GM23338 (cell line): ENCODE results near the gene ATRIP. TPM values are rescaled to one million over a fixed set of nuclear protein-coding genes. Genes with fewer than 3 reads are reported as not detected.
A peak's percentile ranks its signal among the peaks of the same experiment; 100 is the strongest.

Source experiments
- ATAC-seq: fragments of 200-7000 bp; cut with Tn5 transposase; 3 replicates; pipeline ENCODE4 v1.9.1; 2020
- DNase-seq: peaks from one replicate; pipeline ENCODE4 v3.0.0-alpha.2; 2015; ENCODE audit warnings: low spot score
- H2AFZ ChIP-seq: fragments of 200-600 bp; sonication (generic); 2 replicates; pipeline ENCODE4 v1.8.0; 2016; ENCODE audit warnings: antibody characterized with exemption, mild to moderate bottlenecking, moderate library complexity
- H3F3A ChIP-seq: fragments of 200-600 bp; sonication (generic); replicated peaks from 2 replicates; pipeline ENCODE4 v1.8.0; 2017; ENCODE audit warnings: antibody characterized with exemption, mixed run types, low read depth
- H3K27ac ChIP-seq: fragments of 200-600 bp; sonication (generic); 2 replicates; pipeline ENCODE4 v1.6.1; 2016; ENCODE audit warnings: low read depth
- H3K27me3 ChIP-seq: fragments of 200-600 bp; sonication (generic); 2 replicates; pipeline ENCODE4 v1.8.0; 2016; ENCODE audit warnings: mild to moderate bottlenecking, mixed run types, moderate library complexity; ENCODE audit not compliant: insufficient read depth
- H3K36me3 ChIP-seq: fragments of 200-600 bp; sonication (generic); 2 replicates; pipeline ENCODE4 v1.8.0; 2016; ENCODE audit warnings: mild to moderate bottlenecking; ENCODE audit not compliant: insufficient read depth
- H3K4me1 ChIP-seq: fragments of 200-600 bp; sonication (generic); 2 replicates; pipeline ENCODE4 v1.8.0; 2016; ENCODE audit warnings: mild to moderate bottlenecking, moderate library complexity; ENCODE audit not compliant: insufficient read depth
- H3K4me2 ChIP-seq: fragments of 200-600 bp; sonication (generic); 2 replicates; pipeline ENCODE4 v1.7.1; 2017; ENCODE audit warnings: mixed run types
- H3K4me3 ChIP-seq: fragments of 200-600 bp; sonication (generic); 2 replicates; pipeline ENCODE4 v1.6.1; 2016; ENCODE audit warnings: mixed run types
- H3K79me2 ChIP-seq: fragments of 200-600 bp; sonication (generic); replicated peaks from 2 replicates; pipeline ENCODE4 v1.8.0; 2017; ENCODE audit warnings: mild to moderate bottlenecking; ENCODE audit not compliant: insufficient read depth
- H3K9me2 ChIP-seq: fragments of 200-600 bp; sonication (generic); 2 replicates; pipeline ENCODE4 v1.8.0; 2017; ENCODE audit not compliant: insufficient read depth
- H4K20me1 ChIP-seq: fragments of 200-600 bp; sonication (generic); replicated peaks from 2 replicates; pipeline ENCODE4 v1.8.0; 2017; ENCODE audit warnings: mild to moderate bottlenecking; ENCODE audit not compliant: insufficient read depth
- H3K27ac Mint-ChIP-seq: 2 replicates; pipeline ENCODE4 v1.8.0; 2020; ENCODE audit warnings: inconsistent platforms, mild to moderate bottlenecking, moderate library complexity, mixed read lengths
- H3K27me3 Mint-ChIP-seq: 3 replicates; pipeline ENCODE4 v1.8.0; 2022; ENCODE audit warnings: low read depth, mild to moderate bottlenecking, moderate library complexity, mixed read lengths, inconsistent platforms; ENCODE audit not compliant: insufficient read depth, poor library complexity
- H3K36me3 Mint-ChIP-seq: 3 replicates; pipeline ENCODE4 v1.8.0; 2021; ENCODE audit warnings: low read depth, mild to moderate bottlenecking, inconsistent platforms, moderate library complexity, mixed read lengths
- H3K4me1 Mint-ChIP-seq: 3 replicates; pipeline ENCODE4 v1.8.0; 2020; ENCODE audit warnings: mild to moderate bottlenecking, inconsistent platforms, mixed read lengths
- H3K4me3 Mint-ChIP-seq: 3 replicates; pipeline ENCODE4 v1.8.0; 2021; ENCODE audit warnings: moderate library complexity, mild to moderate bottlenecking, inconsistent platforms, mixed read lengths
- H3K9me3 Mint-ChIP-seq: 3 replicates; pipeline ENCODE4 v1.8.0; 2020; ENCODE audit warnings: moderate library complexity, mild to moderate bottlenecking, inconsistent platforms, mixed read lengths
- CREB1 ChIP-seq: fragments of 250-450 bp; sonication (Bioruptor Pico); IDR thresholded peaks from 2 replicates; pipeline ENCODE4 v1.5.0; 2020; ENCODE audit warnings: low read depth, mild to moderate bottlenecking, moderate library complexity
- ETS1 ChIP-seq: IDR thresholded peaks from 2 replicates; pipeline ENCODE4 v1.6.1; 2016; ENCODE audit warnings: antibody characterized with exemption
- EZH2 ChIP-seq: fragments of 200-600 bp; sonication (generic); IDR thresholded peaks from one replicate; pipeline ENCODE4 v1.8.0; 2017; ENCODE audit warnings: antibody characterized with exemption, mild to moderate bottlenecking, low read depth; ENCODE audit not compliant: unreplicated experiment
- EZH2phosphoT487 ChIP-seq: fragments of 200-600 bp; sonication (generic); IDR thresholded peaks from one replicate; pipeline ENCODE4 v1.8.1; 2018; ENCODE audit warnings: antibody characterized with exemption; ENCODE audit not compliant: unreplicated experiment
- NANOG ChIP-seq: IDR thresholded peaks from 2 replicates; pipeline ENCODE4 v1.6.1; 2016; ENCODE audit warnings: antibody characterized with exemption, borderline replicate concordance
- REST ChIP-seq: IDR thresholded peaks from one replicate; pipeline ENCODE4 v1.6.1; 2018; ENCODE audit warnings: antibody characterized with exemption; ENCODE audit not compliant: unreplicated experiment
- polyA plus RNA-seq: library from polyadenylated mRNA; unstranded; fragments of >200 nt; fragmentation: Nextera tagmentation; extraction: Ambion mirVana; gene quantifications from 2 replicates; pipeline ENCODE4 v1.2.1, GENCODE V29; 2016
- total RNA-seq: library from RNA; depleted of rRNA; stranded (reverse); fragments of >200 nt; shearing (Covaris generic); gene quantifications from 2 replicates; pipeline ENCODE4 v1.2.3, GENCODE V29; 2014
- TF ChIP-seq, protein P1 (sequence below), 2 experiments: fragments of 200-600 bp in 1 of 2; sonication (generic) in 1 of 2; conservative IDR thresholded peaks; 2 replicates each; pipeline versions ENCODE4 v1.5.1 to v1.6.1; 2016 to 2017; ENCODE audit warnings: antibody characterized with exemption in 2 of 2, low read depth in 2 of 2, mild to moderate bottlenecking in 2 of 2, moderate library complexity in 1 of 2

The ATRIP gene
- total and polyA plus RNA-seq, 2 experiments from 2014 or later: 5.8 to 17.3 TPM

DNA sequence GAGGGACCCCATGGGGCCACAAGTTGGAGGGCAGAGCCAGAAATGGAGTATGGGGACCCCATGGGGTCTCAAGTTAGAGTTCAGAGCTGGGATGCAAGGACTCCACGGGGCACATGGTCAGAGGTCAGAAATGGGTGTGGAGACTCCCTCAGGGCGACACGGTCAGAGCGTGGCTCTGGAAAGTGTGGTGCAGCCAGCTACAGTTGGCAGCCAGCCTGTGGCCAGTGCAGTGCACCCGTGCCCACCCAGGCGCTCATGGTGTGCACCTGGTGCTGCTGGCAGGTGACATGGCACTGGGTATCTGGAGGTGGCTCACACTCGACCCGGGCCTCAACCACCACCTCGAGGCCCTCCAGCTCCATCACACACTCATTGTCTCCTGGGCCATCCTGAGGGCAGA lies 27.9 kb upstream of the ATRIP start (continued):
- TF ChIP-seq, protein P1, sequence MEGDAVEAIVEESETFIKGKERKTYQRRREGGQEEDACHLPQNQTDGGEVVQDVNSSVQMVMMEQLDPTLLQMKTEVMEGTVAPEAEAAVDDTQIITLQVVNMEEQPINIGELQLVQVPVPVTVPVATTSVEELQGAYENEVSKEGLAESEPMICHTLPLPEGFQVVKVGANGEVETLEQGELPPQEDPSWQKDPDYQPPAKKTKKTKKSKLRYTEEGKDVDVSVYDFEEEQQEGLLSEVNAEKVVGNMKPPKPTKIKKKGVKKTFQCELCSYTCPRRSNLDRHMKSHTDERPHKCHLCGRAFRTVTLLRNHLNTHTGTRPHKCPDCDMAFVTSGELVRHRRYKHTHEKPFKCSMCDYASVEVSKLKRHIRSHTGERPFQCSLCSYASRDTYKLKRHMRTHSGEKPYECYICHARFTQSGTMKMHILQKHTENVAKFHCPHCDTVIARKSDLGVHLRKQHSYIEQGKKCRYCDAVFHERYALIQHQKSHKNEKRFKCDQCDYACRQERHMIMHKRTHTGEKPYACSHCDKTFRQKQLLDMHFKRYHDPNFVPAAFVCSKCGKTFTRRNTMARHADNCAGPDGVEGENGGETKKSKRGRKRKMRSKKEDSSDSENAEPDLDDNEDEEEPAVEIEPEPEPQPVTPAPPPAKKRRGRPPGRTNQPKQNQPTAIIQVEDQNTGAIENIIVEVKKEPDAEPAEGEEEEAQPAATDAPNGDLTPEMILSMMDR (conservative IDR thresholded peaks at IDR 0.05; ENCODE audit: low read depth in 2 of 2): no peak
- TF ChIP-seq CREB1 (CRISPR knock-in tag) (no peak), NANOG (no peak), EZH2phosphoT487 (no peak)

- TF ChIP-seq EZH2 (no peak), ETS1 (no peak), EZH2phosphoT487 (no peak)
- Mint-ChIP-seq H3K36me3 (peaks cover 70% of the 10 kb centered on the region), H3K4me1 (peaks cover 3% of the 10 kb centered on the region; the same call in 1 of the 3 replicates)
These were observed 27.4 kb upstream of the ATRIP start for GRCh38 chr3:48419149-48419548.

DNA sequence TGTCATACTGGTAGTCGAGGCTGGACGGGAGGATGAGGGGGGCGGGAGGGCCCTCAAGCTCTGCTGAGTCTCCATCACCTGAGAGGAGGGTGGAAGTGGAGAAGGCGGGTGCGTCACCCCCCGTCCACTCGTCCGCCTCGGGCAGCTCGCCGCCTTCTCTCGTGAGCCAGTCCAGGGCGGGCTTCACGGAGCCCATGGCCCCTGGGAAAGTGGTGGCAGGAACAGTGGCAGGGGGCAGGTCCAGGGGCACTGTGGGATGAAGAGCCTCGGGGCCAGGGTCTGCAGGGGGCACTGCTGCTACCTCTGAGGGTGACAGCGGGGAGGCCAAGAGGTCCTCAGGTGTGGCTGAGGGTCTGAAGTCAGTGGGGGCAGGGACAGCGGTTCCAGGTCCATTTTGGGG lies 26.9 kb upstream of the ATRIP start:
- no peaks in the 10 kb centered on the region for H3K9me2 ChIP-seq

More at GRCh38 chr3:48419149-48419548, 27.4 kb upstream of the ATRIP start:
- H3K79me2 ChIP-seq: peaks cover 18% of the 10 kb centered on the region
- H3K4me1 ChIP-seq: no peaks in the 10 kb centered on the region
- H4K20me1 ChIP-seq: peaks cover 16% of the 10 kb centered on the region; the same call in 1 of the 2 replicates
- H3F3A ChIP-seq: no peaks in the 10 kb centered on the region
- H3K9me2 ChIP-seq: no peaks in the 10 kb centered on the region
- Mint-ChIP-seq H3K9me3 (no peaks in the 10 kb centered on the region), H3K27me3 (peaks cover 10% of the 10 kb centered on the region), H3K27ac (no peak overlapping the region), H3K4me3 (no peak overlapping the region)
- peaks cover 11% of the 10 kb centered on the region; the same call in 1 of the 2 replicates for H3K36me3 ChIP-seq
- H3K27ac ChIP-seq: no peak overlapping the region
- no peak overlapping the region for H2AFZ ChIP-seq
- ATAC-seq (no peak), DNase-seq (no peak)
- no peaks in the 10 kb centered on the region for H3K27me3 ChIP-seq
- H3K4me3 ChIP-seq: no peak overlapping the region
- no peak overlapping the region for H3K4me2 ChIP-seq

More for the DNA sequence above, 26.9 kb upstream of the ATRIP start:
- DNase-seq: no peak
- Histone ChIP-seq H3K36me3 (peaks cover 11% of the 10 kb centered on the region; the same call in 1 of the 2 replicates), H3K4me3 (no peak overlapping the region), H4K20me1 (peaks cover 18% of the 10 kb centered on the region; the same call in 1 of the 2 replicates), H2AFZ (no peak overlapping the region), H3K79me2 (peaks cover 23% of the 10 kb centered on the region), H3K4me1 (no peaks in the 10 kb centered on the region), H3F3A (no peaks in the 10 kb centered on the region; the same call in 1 of the 2 replicates), H3K4me2 (no peak overlapping the region), H3K27ac (no peak overlapping the region), H3K27me3 (no peaks in the 10 kb centered on the region)
- Mint-ChIP-seq H3K27me3 (peaks cover 13% of the 10 kb centered on the region), H3K36me3 (peaks cover 70% of the 10 kb centered on the region), H3K9me3 (no peaks in the 10 kb centered on the region), H3K27ac (no peak overlapping the region), H3K4me3 (no peak overlapping the region), H3K4me1 (peaks cover 7% of the 10 kb centered on the region)
- TF ChIP-seq, protein P1 (conservative IDR thresholded peaks at IDR 0.05; ENCODE audit: low read depth in 2 of 2): 0 out of 4 replicates have a peak, but pooled peaks of 1 of the 2 experiments have one; percentile 5
- TF ChIP-seq REST: no peak
- ATAC-seq: no peak
